ENCODE results near the gene TGFBR2. TPM values are rescaled to one million over a fixed set of nuclear protein-coding genes. Genes with fewer than 3 reads are reported as not detected.

Gene TGFBR2
- total RNA-seq, 2 donors from 2014 or later: 6.0 to 9.6 TPM

GRCh38 chr3:30685267-30685667, 78.9 kb downstream of the TGFBR2 start:
- 93 to 100% methylated on average over 2 of the region's 2 CpGs for WGBS, 2 experiments (ENCODE audit: insufficient coverage in 1 of 2, insufficient read length in 1 of 2)
- no peaks in the 10 kb centered on the region for H3K27me3 ChIP-seq (ENCODE audit: control insufficient read depth, insufficient read depth, low read length, poor library complexity, severe bottlenecking)
- TF ChIP-seq CTCF (conservative IDR thresholded peaks at IDR 0.05): no peak
- DNase-seq: no peak
- Mint-ChIP-seq H3K9me3 (no peaks in the 10 kb centered on the region), H3K4me3 (no peak overlapping the region), H3K4me1 (peaks cover 22% of the 10 kb centered on the region), H3K27me3 (ENCODE audit: insufficient read depth) (no peaks in the 10 kb centered on the region), H3K27ac (no peak overlapping the region), H3K36me3 (ENCODE audit: low read depth) (peaks cover 46% of the 10 kb centered on the region)
- no peak overlapping the region for H3K27ac ChIP-seq (ENCODE audit: low read depth, low read length)
- peaks cover 57% of the 10 kb centered on the region for H3K36me3 ChIP-seq (ENCODE audit: control insufficient read depth, insufficient read depth, low read length)
- no peak overlapping the region for H3K9ac ChIP-seq (ENCODE audit: extremely low read depth, low read length, poor library complexity, severe bottlenecking)
- H3K4me1 ChIP-seq (ENCODE audit: control insufficient read depth, insufficient read depth, low read length): peaks cover 4% of the 10 kb centered on the region
- no peaks in the 10 kb centered on the region for H3K9me3 ChIP-seq (ENCODE audit: control insufficient read depth, low read length)
- no peak overlapping the region for H3K4me3 ChIP-seq (ENCODE audit: low read length)

- 92 to 100% methylated on average over 1 to 2 of the region's 2 CpGs for WGBS, 2 experiments (ENCODE audit: insufficient coverage in 1 of 2, insufficient read length in 1 of 2)
- Mint-ChIP-seq H3K27ac (no peak overlapping the region), H3K4me3 (no peak overlapping the region), H3K27me3 (ENCODE audit: insufficient read depth) (no peaks in the 10 kb centered on the region), H3K36me3 (ENCODE audit: low read depth) (peaks cover 54% of the 10 kb centered on the region), H3K4me1 (peaks cover 13% of the 10 kb centered on the region), H3K9me3 (no peaks in the 10 kb centered on the region)
- Histone ChIP-seq H3K9ac (ENCODE audit: extremely low read depth, low read length, poor library complexity, severe bottlenecking) (no peak overlapping the region), H3K9me3 (ENCODE audit: control insufficient read depth, low read length) (no peaks in the 10 kb centered on the region), H3K27ac (ENCODE audit: low read depth, low read length) (no peak overlapping the region), H3K27me3 (ENCODE audit: control insufficient read depth, insufficient read depth, low read length, poor library complexity, severe bottlenecking) (no peaks in the 10 kb centered on the region), H3K4me1 (ENCODE audit: control insufficient read depth, insufficient read depth, low read length) (peaks cover 2% of the 10 kb centered on the region), H3K4me3 (ENCODE audit: low read length) (no peak overlapping the region), H3K36me3 (ENCODE audit: control insufficient read depth, insufficient read depth, low read length) (peaks cover 65% of the 10 kb centered on the region)
- DNase-seq: no peak
- no peak for TF ChIP-seq CTCF (conservative IDR thresholded peaks at IDR 0.05)
Observed at GRCh38 chr3:30686176-30686575, 79.8 kb downstream of the TGFBR2 start.

GRCh38 chr3:30686799-30687198, 80.4 kb downstream of the TGFBR2 start:
- H3K36me3 ChIP-seq (ENCODE audit: control insufficient read depth, insufficient read depth, low read length): peaks cover 65% of the 10 kb centered on the region
- H3K27me3 ChIP-seq (ENCODE audit: control insufficient read depth, insufficient read depth, low read length, poor library complexity, severe bottlenecking): no peaks in the 10 kb centered on the region
- H3K4me1 ChIP-seq (ENCODE audit: control insufficient read depth, insufficient read depth, low read length): no peaks in the 10 kb centered on the region
- H3K9me3 ChIP-seq (ENCODE audit: control insufficient read depth, low read length): no peaks in the 10 kb centered on the region
- no peak for TF ChIP-seq CTCF (conservative IDR thresholded peaks at IDR 0.05)
- no peaks in the 10 kb centered on the region for H3K27me3 Mint-ChIP-seq (ENCODE audit: insufficient read depth)
- H3K4me3 Mint-ChIP-seq: no peak overlapping the region
- no peak overlapping the region for H3K27ac Mint-ChIP-seq
- H3K36me3 Mint-ChIP-seq (ENCODE audit: low read depth): peaks cover 54% of the 10 kb centered on the region
- no peak overlapping the region for H3K27ac ChIP-seq (ENCODE audit: low read depth, low read length)
- WGBS, 2 experiments (ENCODE audit: insufficient coverage in 1 of 2, insufficient read length in 1 of 2): 100% methylated on average over 2 of the region's 2 CpGs; no CpG with 5 or more reads in 1 of the 2 experiments
- no peak overlapping the region for H3K9ac ChIP-seq (ENCODE audit: extremely low read depth, low read length, poor library complexity, severe bottlenecking)
- H3K4me3 ChIP-seq (ENCODE audit: low read length): no peak overlapping the region
- peaks cover 11% of the 10 kb centered on the region for H3K4me1 Mint-ChIP-seq
- DNase-seq: no peak
- no peaks in the 10 kb centered on the region for H3K9me3 Mint-ChIP-seq

Measured in endodermal cell (in vitro differentiated cells).